Mesenchymal stem cell (in vitro differentiated cells and primary cell): ENCODE measurements around the gene CLSTN1.

Experiments used
- DNase-seq: peaks from one replicate; pipeline ENCODE4 v3.0.0-alpha.2; 2013
- H2AFZ ChIP-seq: one replicate; pipeline ENCODE4 v1.6.1; 2013; ENCODE audit warnings: low read depth, mild to moderate bottlenecking, control low read depth, inconsistent platforms, low read length, moderate library complexity
- H2AK5ac ChIP-seq: 2 replicates; pipeline ENCODE4 v1.6.1; 2013; ENCODE audit warnings: low read length, moderate library complexity, mild to moderate bottlenecking, inconsistent platforms; ENCODE audit not compliant: severe bottlenecking
- H2BK120ac ChIP-seq: one replicate; pipeline ENCODE4 v1.6.1; 2013; ENCODE audit warnings: low read depth, mild to moderate bottlenecking, inconsistent platforms, low read length, moderate library complexity
- H2BK12ac ChIP-seq, 2 experiments: one replicate each; pipeline ENCODE4 v1.6.1; 2013; ENCODE audit warnings: inconsistent platforms in 2 of 2, low read length in 2 of 2, mild to moderate bottlenecking in 2 of 2, moderate library complexity in 2 of 2, control low read depth in 1 of 2
- H2BK15ac ChIP-seq: one replicate; pipeline ENCODE4 v1.6.1; 2013; ENCODE audit warnings: mild to moderate bottlenecking, low read depth, inconsistent platforms; ENCODE audit not compliant: poor library complexity, severe bottlenecking
- H2BK5ac ChIP-seq: 2 replicates; pipeline ENCODE4 v1.6.1; 2013; ENCODE audit warnings: low read depth, mild to moderate bottlenecking, low read length, control low read depth, inconsistent platforms; ENCODE audit not compliant: poor library complexity, severe bottlenecking
- H3K14ac ChIP-seq, 2 experiments: one replicate each; pipeline ENCODE4 v1.6.1; 2013; ENCODE audit warnings: inconsistent platforms in 2 of 2, low read length in 2 of 2, control low read depth in 1 of 2, mild to moderate bottlenecking in 1 of 2, moderate library complexity in 1 of 2
- H3K18ac ChIP-seq, 2 experiments: one replicate each; pipeline ENCODE4 v1.6.1; 2013; ENCODE audit warnings: inconsistent platforms in 2 of 2, low read length in 2 of 2, control low read depth in 1 of 2, low read depth in 1 of 2, mild to moderate bottlenecking in 1 of 2
- H3K23ac ChIP-seq, 2 experiments: one replicate each; pipeline ENCODE4 v1.6.1; 2013; ENCODE audit warnings: inconsistent platforms in 2 of 2, low read length in 2 of 2, mild to moderate bottlenecking in 2 of 2, moderate library complexity in 2 of 2, control low read depth in 1 of 2
- H3K27ac ChIP-seq: 2 replicates; pipeline ENCODE4 v1.5.1; 2013; ENCODE audit warnings: mild to moderate bottlenecking, moderate library complexity, low read length, control low read depth, inconsistent platforms; ENCODE audit not compliant: poor library complexity, severe bottlenecking
- H3K27me3 ChIP-seq, 2 experiments: 2 replicates each; pipeline versions ENCODE4 v1.6.1 to v1.7.0; 2013; ENCODE audit warnings: low read length in 2 of 2, mild to moderate bottlenecking in 2 of 2, moderate library complexity in 2 of 2, control low read depth in 1 of 2, inconsistent platforms in 1 of 2; ENCODE audit not compliant: control insufficient read depth in 1 of 2, insufficient read depth in 1 of 2
- H3K36me3 ChIP-seq, 2 experiments: 2 replicates each; pipeline versions ENCODE4 v1.6.1 to v1.7.0; 2013; ENCODE audit warnings: low read length in 2 of 2, control low read depth in 1 of 2, inconsistent platforms in 1 of 2, low read depth in 1 of 2, mild to moderate bottlenecking in 1 of 2; ENCODE audit not compliant: insufficient read depth in 2 of 2, control insufficient read depth in 1 of 2
- H3K4ac ChIP-seq, 2 experiments: one replicate each; pipeline ENCODE4 v1.6.1; 2013; ENCODE audit warnings: inconsistent platforms in 2 of 2, low read length in 2 of 2, mild to moderate bottlenecking in 2 of 2, moderate library complexity in 2 of 2, control low read depth in 1 of 2, low read depth in 1 of 2
- H3K4me1 ChIP-seq: 2 replicates; pipeline ENCODE4 v1.6.1; 2013; ENCODE audit warnings: low read depth, low read length, control low read depth; ENCODE audit not compliant: control insufficient read depth, insufficient read depth
- H3K4me2 ChIP-seq: 2 replicates; pipeline ENCODE4 v1.6.1; 2013; ENCODE audit warnings: low read length, mild to moderate bottlenecking, inconsistent platforms; ENCODE audit not compliant: poor library complexity, severe bottlenecking
- H3K4me3 ChIP-seq, 2 experiments: 2 replicates each; pipeline versions ENCODE4 v1.5.1 to v1.7.0; 2013; ENCODE audit warnings: low read length in 2 of 2, mild to moderate bottlenecking in 2 of 2, control low read depth in 1 of 2, low read depth in 1 of 2; ENCODE audit not compliant: insufficient read depth in 1 of 2
- H3K79me1 ChIP-seq: replicated peaks from 2 replicates; pipeline ENCODE4 v1.6.1; 2013; ENCODE audit warnings: mild to moderate bottlenecking, control low read depth, low read length, inconsistent platforms; ENCODE audit not compliant: poor library complexity, severe bottlenecking
- H3K9ac ChIP-seq: 2 replicates; pipeline ENCODE4 v1.7.0; 2013; ENCODE audit warnings: mild to moderate bottlenecking, low read length, moderate library complexity
- H3K9me3 ChIP-seq: 2 replicates; pipeline ENCODE4 v1.7.0; 2013; ENCODE audit warnings: mild to moderate bottlenecking, low read length; ENCODE audit not compliant: control insufficient read depth
- H4K8ac ChIP-seq: one replicate; pipeline ENCODE4 v1.6.1; 2013; ENCODE audit warnings: inconsistent platforms, mild to moderate bottlenecking, low read length, moderate library complexity
- H4K91ac ChIP-seq: one replicate; pipeline ENCODE4 v1.6.1; 2013; ENCODE audit warnings: mild to moderate bottlenecking, low read length, inconsistent platforms
- WGBS: methylation state at CpG from one replicate; pipeline ENCODE4 v1.1.7; 2013; ENCODE audit warnings: mixed read lengths; 5-methylcytosine and 5-hydroxymethylcytosine counted together

CLSTN1 gene

GRCh38 chr1:9841460-9841859 is 17.7 kb upstream of the CLSTN1 start:
- Histone ChIP-seq H3K18ac (no peak overlapping the region), H2BK5ac (no peak overlapping the region), H2BK120ac (no peak overlapping the region), H3K79me1 (no peaks in the 10 kb centered on the region), H3K4ac (no peak overlapping the region), H3K27me3 (peaks cover 0 to 14% of the 10 kb centered on the region in 2 experiments), H3K9ac (no peak overlapping the region), H2AFZ (no peak overlapping the region), H2AK5ac (no peak overlapping the region), H3K23ac (no peak overlapping the region), H2BK15ac (no peak overlapping the region), H3K36me3 (no peaks in the 10 kb centered on the region), H3K9me3 (no peaks in the 10 kb centered on the region), H4K91ac (no peak overlapping the region), H3K4me3 (no peak overlapping the region), H2BK12ac (no peak overlapping the region), H3K27ac (no peak overlapping the region), H4K8ac (no peak overlapping the region), H3K4me2 (no peak overlapping the region), H3K14ac (no peak overlapping the region), H3K4me1 (peaks cover 23% of the 10 kb centered on the region)
- DNase-seq, result no peak
- 74% methylated on average over 2 of the region's 2 CpGs for WGBS

GRCh38 chr1:9840176-9840575 is 16.4 kb upstream of the CLSTN1 start:
- Histone ChIP-seq H3K9me3 (no peaks in the 10 kb centered on the region), H3K9ac (no peak overlapping the region), H3K36me3 (no peaks in the 10 kb centered on the region), H3K14ac (no peak overlapping the region), H2BK15ac (no peak overlapping the region), H2BK5ac (no peak overlapping the region), H3K4me1 (peaks cover 31% of the 10 kb centered on the region), H3K79me1 (no peaks in the 10 kb centered on the region), H2BK120ac (no peak overlapping the region), H4K8ac (no peak overlapping the region), H3K4ac (no peak overlapping the region), H3K4me3 (no peak overlapping the region), H3K4me2 (no peak overlapping the region), H2AFZ (no peak overlapping the region), H3K18ac (no peak overlapping the region), H3K23ac (no peak overlapping the region), H3K27me3 (peaks cover 0 to 14% of the 10 kb centered on the region in 2 experiments), H2AK5ac (no peak overlapping the region), H2BK12ac (no peak overlapping the region), H4K91ac (no peak overlapping the region), H3K27ac (no peak overlapping the region)
- no peak for DNase-seq
- WGBS, result 61% methylated on average over 3 of the region's 3 CpGs

GRCh38 chr1:9838946-9839345 is 15.2 kb upstream of the CLSTN1 start:
- no peak for DNase-seq
- H2BK120ac ChIP-seq, result no peak overlapping the region
- no peak overlapping the region for H4K91ac ChIP-seq
- no peak overlapping the region for H3K4ac ChIP-seq
- H2AFZ ChIP-seq, result no peak overlapping the region
- H3K27me3 ChIP-seq, result peaks cover 0 to 14% of the 10 kb centered on the region in 2 experiments
- H2BK15ac ChIP-seq, result no peak overlapping the region
- no peak overlapping the region for H3K4me2 ChIP-seq
- no peaks in the 10 kb centered on the region for H3K36me3 ChIP-seq
- 91% methylated on average over 10 of the region's 10 CpGs for WGBS
- H2AK5ac ChIP-seq, result no peak overlapping the region
- H3K9ac ChIP-seq, result no peak overlapping the region
- H4K8ac ChIP-seq, result no peak overlapping the region
- H2BK12ac ChIP-seq, result no peak overlapping the region
- no peak overlapping the region for H3K27ac ChIP-seq
- H3K9me3 ChIP-seq, result no peaks in the 10 kb centered on the region
- no peak overlapping the region for H3K18ac ChIP-seq
- H3K4me3 ChIP-seq, result no peak overlapping the region
- no peak overlapping the region for H3K14ac ChIP-seq
- H3K23ac ChIP-seq, result no peak overlapping the region
- H3K4me1 ChIP-seq, result peaks cover 30% of the 10 kb centered on the region
- H2BK5ac ChIP-seq, result no peak overlapping the region
- peaks cover 3% of the 10 kb centered on the region for H3K79me1 ChIP-seq

- H2AFZ ChIP-seq, result no peak overlapping the region
- no peak overlapping the region for H2BK12ac ChIP-seq
- H2BK15ac ChIP-seq, result no peak overlapping the region
- H3K9ac ChIP-seq, result no peak overlapping the region
- no peak for DNase-seq
- peaks cover 3% of the 10 kb centered on the region for H3K79me1 ChIP-seq
- peaks cover 0 to 9% of the 10 kb centered on the region in 2 experiments for H3K27me3 ChIP-seq
- no peak overlapping the region for H3K14ac ChIP-seq
- H2AK5ac ChIP-seq, result no peak overlapping the region
- no peak overlapping the region for H4K91ac ChIP-seq
- H3K23ac ChIP-seq, result no peak overlapping the region
- no peak overlapping the region for H2BK120ac ChIP-seq
- H3K27ac ChIP-seq, result no peak overlapping the region
- H4K8ac ChIP-seq, result no peak overlapping the region
- no peaks in the 10 kb centered on the region for H3K36me3 ChIP-seq
- H2BK5ac ChIP-seq, result no peak overlapping the region
- WGBS, result 99% methylated on average over 5 of the region's 5 CpGs
- peaks cover 16% of the 10 kb centered on the region for H3K4me1 ChIP-seq
- H3K18ac ChIP-seq, result no peak overlapping the region
- H3K4me3 ChIP-seq, result no peak overlapping the region
- H3K4me2 ChIP-seq, result no peak overlapping the region
- H3K9me3 ChIP-seq, result no peaks in the 10 kb centered on the region
- no peak overlapping the region for H3K4ac ChIP-seq
Observed at GRCh38 chr1:9836632-9836960, 12.8 kb upstream of the CLSTN1 start.
